ENCODE measurements around the gene ZMAT1. TPM values are rescaled to one million over a fixed set of nuclear protein-coding genes. Genes with fewer than 3 reads are reported as not detected.

ZMAT1 gene
- total RNA-seq, 1 experiment from 2014 or later = 2.5 TPM

DNA sequence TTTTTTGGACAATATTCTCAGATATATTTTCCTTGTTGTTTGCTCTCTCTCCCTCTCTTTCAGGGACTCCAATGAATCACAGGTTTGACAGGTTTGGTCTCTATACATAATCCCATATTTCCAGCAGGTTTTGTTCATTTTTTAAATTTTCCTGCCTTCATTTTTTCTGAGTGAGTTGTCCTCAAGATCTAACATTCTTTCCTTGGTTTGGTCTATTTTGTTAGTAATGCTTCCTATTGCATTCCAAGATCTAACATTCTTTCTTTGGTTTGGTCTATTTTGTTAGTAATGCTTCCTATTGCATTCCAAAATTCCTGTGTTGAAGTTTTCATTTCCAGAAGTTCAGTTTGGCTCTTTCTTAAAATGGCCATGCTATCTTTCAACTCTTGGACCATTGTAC lies 45.3 kb upstream of the ZMAT1 start:
- Histone ChIP-seq H3K23ac (ENCODE audit: insufficient read length, low read depth, low read length) (no peak overlapping the region), H4K20me1 (ENCODE audit: control insufficient read depth, insufficient read depth, insufficient read length) (no peaks in the 10 kb centered on the region), H4K5ac (ENCODE audit: insufficient read length, low read depth, low read length) (no peak overlapping the region), H3K27ac (ENCODE audit: insufficient read length, low read depth, low read length) (no peak overlapping the region), H3K18ac (ENCODE audit: insufficient read length, low read depth, low read length) (no peak overlapping the region), H3K23me2 (ENCODE audit: insufficient read length, low read depth, low read length, poor library complexity, severe bottlenecking) (no peaks in the 10 kb centered on the region), H2BK15ac (ENCODE audit: low read depth, low read length) (no peak overlapping the region), H2BK20ac (ENCODE audit: low read depth, low read length, poor library complexity, severe bottlenecking) (no peak overlapping the region), H3K79me1 (ENCODE audit: insufficient read depth, low read depth, low read length, poor library complexity, severe bottlenecking) (no peaks in the 10 kb centered on the region), H3K9ac (ENCODE audit: extremely low read depth, insufficient read length, low read length) (no peak overlapping the region), H2AK5ac (ENCODE audit: insufficient read length, low read length) (no peak overlapping the region), H2AFZ (ENCODE audit: low read length) (no peak overlapping the region), H3K9me3 (ENCODE audit: control insufficient read depth, low read depth, low read length) (peaks cover 14% of the 10 kb centered on the region), H3K27me3 (ENCODE audit: insufficient read depth, low read length) (no peaks in the 10 kb centered on the region), H3K56ac (ENCODE audit: insufficient read length, low read depth, low read length) (no peak overlapping the region), H3K14ac (ENCODE audit: insufficient read depth, low read length) (no peak overlapping the region), H3K4me2 (ENCODE audit: insufficient read depth, insufficient read length, low read length) (no peak overlapping the region), H2BK120ac (ENCODE audit: low read depth, low read length, poor library complexity, severe bottlenecking) (no peak overlapping the region), H3K79me2 (ENCODE audit: insufficient read depth, low read length) (no peaks in the 10 kb centered on the region), H4K8ac (replicated peaks; ENCODE audit: insufficient read length, low read depth, low read length) (no peak overlapping the region), H3K4ac (ENCODE audit: low read depth, low read length) (no peak overlapping the region), H4K91ac (ENCODE audit: insufficient read length, low read depth, low read length) (no peak overlapping the region), H3T11ph (ENCODE audit: low read length) (no peak overlapping the region), H2BK12ac (ENCODE audit: insufficient read length, low read depth, low read length) (no peak overlapping the region), H2BK5ac (ENCODE audit: insufficient read length, low read length) (no peak overlapping the region), H3K4me1 (ENCODE audit: insufficient read depth, low read length) (no peaks in the 10 kb centered on the region)
- Mint-ChIP-seq H3K4me3 (no peak overlapping the region), H3K27me3 (ENCODE audit: low read depth) (peaks cover 2% of the 10 kb centered on the region; the same call in 1 of the 2 replicates), H3K4me1 (peaks cover 7% of the 10 kb centered on the region in 2 experiments), H3K9me3 (peaks cover 71 to 73% of the 10 kb centered on the region in 2 experiments), H3K36me3 (ENCODE audit: insufficient read depth in 1 of 3, low read depth in 3 of 3) (peaks cover 2 to 23% (median 7%) of the 10 kb centered on the region in 3 experiments; a peak in 6 of 7 replicates), H3K27ac (no peak overlapping the region)
- TF ChIP-seq, protein P1, sequence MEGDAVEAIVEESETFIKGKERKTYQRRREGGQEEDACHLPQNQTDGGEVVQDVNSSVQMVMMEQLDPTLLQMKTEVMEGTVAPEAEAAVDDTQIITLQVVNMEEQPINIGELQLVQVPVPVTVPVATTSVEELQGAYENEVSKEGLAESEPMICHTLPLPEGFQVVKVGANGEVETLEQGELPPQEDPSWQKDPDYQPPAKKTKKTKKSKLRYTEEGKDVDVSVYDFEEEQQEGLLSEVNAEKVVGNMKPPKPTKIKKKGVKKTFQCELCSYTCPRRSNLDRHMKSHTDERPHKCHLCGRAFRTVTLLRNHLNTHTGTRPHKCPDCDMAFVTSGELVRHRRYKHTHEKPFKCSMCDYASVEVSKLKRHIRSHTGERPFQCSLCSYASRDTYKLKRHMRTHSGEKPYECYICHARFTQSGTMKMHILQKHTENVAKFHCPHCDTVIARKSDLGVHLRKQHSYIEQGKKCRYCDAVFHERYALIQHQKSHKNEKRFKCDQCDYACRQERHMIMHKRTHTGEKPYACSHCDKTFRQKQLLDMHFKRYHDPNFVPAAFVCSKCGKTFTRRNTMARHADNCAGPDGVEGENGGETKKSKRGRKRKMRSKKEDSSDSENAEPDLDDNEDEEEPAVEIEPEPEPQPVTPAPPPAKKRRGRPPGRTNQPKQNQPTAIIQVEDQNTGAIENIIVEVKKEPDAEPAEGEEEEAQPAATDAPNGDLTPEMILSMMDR (conservative IDR thresholded peaks at IDR 0.05) = no peak
- DNase-seq = no peak
